GM18867 (cell line): ENCODE data around the gene DEFB131B.
"Not testable (repeated sequence)": the region's sequence is repeated elsewhere in the genome, so short reads cannot be mapped to it uniquely, and the experiment has no call there.

Experiments used
- ATAC-seq: cut with Tn5 transposase; IDR thresholded peaks from one replicate; pipeline ENCODE4 v1.9.1; 2021; ENCODE audit warnings: mild to moderate bottlenecking, moderate library complexity; ENCODE audit not compliant: unreplicated experiment

The DEFB131B gene

GRCh38 chr11:71878059-71878458, at the start of gene DEFB131B:
Gene DEFB131B, plus strand, starts transcription at chr11:71878453. Its CDS starts 0 bp downstream, at chr11:71878453.
- not testable (repeated sequence) for ATAC-seq

DNA sequence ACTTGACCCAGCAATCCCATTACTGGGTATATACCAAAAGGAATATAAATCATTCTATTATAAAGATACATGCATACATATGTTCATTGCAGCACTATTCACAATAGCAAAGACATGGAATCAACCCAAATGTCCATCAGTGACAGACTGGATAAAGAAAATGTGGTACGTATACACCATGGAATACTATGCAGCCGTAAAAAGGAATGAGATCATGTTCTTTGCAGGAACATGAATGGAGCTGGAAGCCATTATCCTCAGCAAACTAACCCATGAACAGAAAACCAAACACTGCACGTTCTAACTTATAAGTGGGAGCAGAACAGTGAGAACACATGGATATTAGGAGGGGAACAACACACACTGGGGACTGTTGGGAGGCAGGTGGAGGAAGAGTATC, 49.0 kb upstream of the DEFB131B start:
- ATAC-seq, result not testable (repeated sequence)

GRCh38 chr11:71829686-71830085, 48.6 kb upstream of the DEFB131B start:
- not testable (repeated sequence) for ATAC-seq

DNA sequence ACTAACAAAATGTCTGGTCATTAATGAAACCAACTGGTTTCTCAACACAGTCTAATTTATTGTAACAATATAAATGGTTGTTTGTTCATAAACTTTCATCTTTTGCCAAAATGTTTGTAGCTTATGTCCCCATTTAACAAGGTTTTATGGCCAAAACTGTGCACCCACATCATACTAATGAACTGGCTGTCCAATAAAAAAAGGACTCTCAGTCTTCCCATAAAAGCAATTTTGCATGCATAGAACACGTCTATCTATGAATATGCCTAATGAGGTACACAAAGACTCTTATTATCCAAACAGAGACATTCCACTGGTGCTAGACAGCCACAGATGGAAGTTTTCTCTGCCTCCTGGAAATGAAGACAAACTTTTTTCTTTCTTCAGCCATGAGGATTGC, 45.4 kb upstream of the DEFB131B start, which contains the start of gene DEFB108B:
Gene DEFB108B (plus strand): TSS at position 390 of the 400 bp plus-strand sequence. CDS start 0 bp downstream, at position 390.
- ATAC-seq, result not testable (repeated sequence)

- not testable (repeated sequence) for ATAC-seq
These were observed 35.5 kb upstream of the DEFB131B start for GRCh38 chr11:71842720-71843119.

DNA sequence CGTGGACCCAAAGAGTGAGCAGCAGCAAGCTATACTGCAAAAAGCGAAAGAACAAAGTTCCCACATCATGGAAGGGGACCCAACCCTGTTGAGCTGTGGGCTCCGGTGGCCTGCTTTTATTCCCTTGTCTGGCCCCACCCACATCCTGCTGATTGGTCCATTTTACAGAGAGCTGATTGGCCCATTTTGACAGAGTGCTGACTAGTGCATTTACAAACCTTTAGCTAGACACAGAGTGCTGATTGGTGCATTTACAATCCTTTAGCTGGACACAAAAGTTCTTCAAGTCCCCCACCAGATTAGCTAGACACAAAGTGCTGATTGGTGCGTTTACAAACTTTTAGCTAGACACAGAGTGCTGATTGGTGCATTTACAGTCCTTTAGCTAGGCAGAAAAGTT, 34.9 kb upstream of the DEFB131B start:
- ATAC-seq, result not testable (repeated sequence)

DNA sequence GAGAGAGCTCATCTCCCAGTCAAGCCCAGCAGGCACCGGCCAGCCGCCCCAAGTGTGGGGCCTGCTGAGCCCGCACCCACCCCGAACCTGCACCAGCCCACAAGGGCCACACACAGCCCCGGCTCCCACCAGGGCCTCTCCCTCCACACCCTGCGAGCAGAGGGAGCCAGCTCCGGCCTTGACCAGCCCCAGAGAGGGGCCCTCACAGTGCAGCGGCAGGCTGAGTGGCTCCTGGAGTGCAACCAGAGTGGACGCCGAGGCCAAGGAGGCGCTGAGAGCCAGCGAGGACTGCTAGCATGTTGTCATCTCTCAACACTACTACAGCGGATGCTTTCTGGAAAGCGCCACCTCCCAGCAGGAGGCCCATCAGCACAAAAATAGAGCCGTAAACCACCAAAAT, 34.4 kb upstream of the DEFB131B start:
- no peak for ATAC-seq

DNA sequence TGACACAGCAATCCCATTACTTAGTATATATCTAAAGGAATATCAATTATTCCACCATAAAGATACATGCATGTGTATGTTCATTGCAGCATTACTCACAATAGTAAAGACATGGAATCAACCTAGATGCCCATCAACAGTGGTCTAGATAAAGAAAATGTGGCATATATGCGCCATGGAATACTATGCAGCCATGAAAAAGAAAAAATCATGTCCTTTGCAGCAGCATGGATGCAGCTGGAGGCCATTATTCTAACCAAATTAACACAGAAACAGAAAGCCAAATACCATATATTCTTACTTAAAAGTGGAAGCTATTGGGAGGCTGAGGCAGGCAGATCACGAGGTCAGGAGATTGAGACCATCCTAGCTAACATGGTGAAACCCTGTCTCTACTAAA, 24.4 kb upstream of the DEFB131B start:
- not testable (repeated sequence) for ATAC-seq

DNA sequence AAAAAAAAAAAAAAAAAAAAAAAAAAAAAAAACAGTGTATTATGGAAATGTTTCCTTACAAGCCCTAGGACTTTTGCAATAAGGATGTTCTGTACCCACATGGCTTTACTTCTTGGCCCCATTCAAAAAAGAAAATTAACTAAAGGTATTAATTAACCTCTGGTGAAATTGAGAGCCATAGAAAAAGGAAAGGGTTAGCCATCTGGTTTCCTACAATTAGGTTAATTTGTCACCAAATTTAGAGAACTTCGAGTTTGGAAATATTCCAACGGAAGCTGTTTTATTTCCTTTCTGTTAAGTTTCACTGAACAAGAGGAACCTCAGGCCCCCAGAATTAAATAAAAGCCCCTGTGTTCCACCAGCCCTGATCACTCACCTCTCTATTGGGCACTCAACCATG, 22.4 kb upstream of the DEFB131B start:
- ATAC-seq, result not testable (repeated sequence)

- not testable (repeated sequence) for ATAC-seq
These were observed 17.4 kb upstream of the DEFB131B start for GRCh38 chr11:71860835-71861234.

GRCh38 chr11:71863978-71864627, 14.2 kb upstream of the DEFB131B start:
- not testable (repeated sequence) for ATAC-seq

GRCh38 chr11:71867209-71867608, 11.0 kb upstream of the DEFB131B start:
- not testable (repeated sequence) for ATAC-seq

GRCh38 chr11:71869931-71870330, 8.3 kb upstream of the DEFB131B start:
- ATAC-seq, result not testable (repeated sequence)

- ATAC-seq, result not testable (repeated sequence)
These were observed 7.6 kb upstream of the DEFB131B start for GRCh38 chr11:71870661-71871060.

GRCh38 chr11:71876262-71876661, 2.0 kb upstream of the DEFB131B start:
- ATAC-seq, result not testable (repeated sequence)

DNA sequence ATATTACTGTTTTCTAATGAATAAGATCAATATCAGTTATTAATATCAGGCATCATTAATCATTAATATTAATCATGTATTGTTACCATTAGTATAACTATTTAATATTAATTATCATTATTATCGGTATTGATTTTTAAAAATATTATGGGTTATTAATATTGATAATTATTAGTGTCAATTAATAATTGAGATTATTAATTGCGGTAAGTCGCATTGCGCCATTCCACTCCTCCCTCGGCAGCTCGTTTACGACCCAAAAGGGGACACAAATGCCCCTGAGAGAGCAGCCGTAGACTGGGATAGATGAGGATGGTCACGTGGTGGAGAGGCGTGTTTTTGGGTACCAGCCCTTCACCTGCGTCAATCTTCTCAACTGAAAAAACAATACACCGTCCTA, 7.6 kb downstream of the DEFB131B start:
- ATAC-seq, result not testable (repeated sequence)

DNA sequence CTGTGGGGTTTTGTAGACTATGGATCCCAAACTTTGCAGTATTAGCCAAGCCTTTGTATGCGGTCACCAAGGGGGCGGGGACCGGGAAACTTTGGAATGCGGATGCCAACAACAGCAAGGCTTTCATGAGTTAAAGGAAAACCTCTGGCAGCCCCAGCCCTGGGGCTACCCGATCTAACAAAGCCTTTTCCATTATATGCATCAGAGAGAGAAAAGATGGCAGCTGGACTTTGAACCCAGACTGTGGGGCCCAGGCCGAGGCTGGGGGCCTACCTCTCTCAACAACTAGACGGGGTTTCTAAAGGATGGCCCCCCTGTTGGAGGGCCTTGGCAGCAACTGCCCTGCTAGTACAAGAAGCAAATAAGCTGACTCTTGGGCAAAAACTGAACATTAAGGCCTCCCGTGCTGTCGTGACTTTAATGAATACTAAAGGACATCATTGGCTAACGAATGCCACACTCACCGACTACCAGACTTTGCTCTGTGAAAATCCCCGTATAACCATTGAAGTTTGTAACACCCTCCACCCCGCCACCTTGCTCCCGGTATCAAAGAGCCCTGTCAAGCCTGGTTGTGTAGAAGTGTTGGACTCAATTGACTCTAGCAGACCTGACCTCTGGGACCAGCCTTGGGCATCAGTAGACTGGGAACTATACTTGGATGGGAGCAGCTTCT, 10.2 kb downstream of the DEFB131B start:
- not testable (repeated sequence) for ATAC-seq

DNA sequence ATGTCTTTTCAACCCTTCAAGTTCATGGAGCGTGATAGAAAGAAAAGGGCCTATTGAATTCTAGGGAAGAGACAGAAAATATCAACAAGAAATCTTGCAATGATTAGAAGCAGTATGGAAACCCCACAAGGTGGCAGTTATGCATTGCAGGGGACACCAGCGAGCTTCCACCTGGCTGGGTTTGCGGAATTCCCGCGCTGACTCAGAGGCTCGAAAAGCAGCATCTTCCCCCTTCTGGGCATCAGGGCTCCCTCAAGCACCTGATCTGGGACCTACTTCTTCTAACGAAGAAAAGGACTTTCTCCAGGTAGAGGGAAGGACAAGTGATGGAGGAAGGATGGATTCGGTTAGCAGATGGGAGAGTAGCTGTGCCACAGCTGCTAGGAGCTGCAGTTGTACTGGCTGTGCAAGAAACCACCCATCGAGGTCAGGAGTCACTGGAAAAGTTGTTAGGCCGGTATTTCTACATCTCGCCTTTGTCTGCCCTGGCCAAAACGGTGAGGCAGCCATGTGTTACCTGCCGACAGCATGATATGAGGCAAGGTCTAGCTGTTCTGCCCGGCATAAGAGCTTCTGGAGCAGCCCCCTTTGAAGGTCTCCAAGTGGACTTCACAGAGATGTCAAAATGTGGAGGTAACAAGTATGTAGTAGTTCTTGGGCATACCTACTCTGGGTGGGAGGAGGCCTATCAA, 11.1 kb downstream of the DEFB131B start:
- not testable (repeated sequence) for ATAC-seq

GRCh38 chr11:71895961-71896360, 17.7 kb downstream of the DEFB131B start:
- no peak for ATAC-seq

DNA sequence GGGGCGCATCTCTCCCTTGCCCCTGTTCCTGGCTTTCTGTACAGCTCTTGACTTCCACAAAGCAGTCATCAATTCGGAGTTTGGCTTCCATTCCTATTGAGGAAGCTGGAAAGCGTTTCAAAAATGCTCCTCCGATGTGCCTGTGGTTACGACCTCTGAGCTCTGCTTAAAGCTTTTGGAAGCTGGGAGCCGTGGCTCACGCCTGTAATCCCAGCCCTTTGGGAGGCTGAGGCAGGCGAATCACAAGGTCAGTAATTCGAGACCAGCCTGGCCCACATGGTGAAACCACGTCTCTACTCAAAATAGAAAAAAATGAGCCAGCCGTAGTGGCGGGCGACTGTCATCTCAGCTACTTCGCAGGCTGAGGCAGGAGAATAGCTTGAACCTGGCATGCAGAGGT, 22.9 kb downstream of the DEFB131B start:
- ATAC-seq, result not testable (repeated sequence)

- ATAC-seq, result no peak
These were observed 30.0 kb downstream of the DEFB131B start for GRCh38 chr11:71908218-71908617.
